Stimulated activated CD4-positive, alpha-beta T cell treated with anti-CD3 and anti-CD28 coated beads, Interleukin-4, amount 100 ng/mL, for 48 hours (primary cell): ENCODE results near the gene ABCC6.
"Not testable (repeated sequence)": the region's sequence is repeated elsewhere in the genome, so short reads cannot be mapped to it uniquely, and the experiment has no call there.

ENCODE experiments used
- DNase-seq, 2 donors: peaks; one replicate each; pipeline ENCODE4 v3.0.0-alpha.2; 2020; ENCODE audit warnings: low read depth in 2 of 2

ABCC6 gene

GRCh38 chr16:16190546-16190945 is 32.7 kb downstream of the ABCC6 start:
- no peak for DNase-seq

DNA sequence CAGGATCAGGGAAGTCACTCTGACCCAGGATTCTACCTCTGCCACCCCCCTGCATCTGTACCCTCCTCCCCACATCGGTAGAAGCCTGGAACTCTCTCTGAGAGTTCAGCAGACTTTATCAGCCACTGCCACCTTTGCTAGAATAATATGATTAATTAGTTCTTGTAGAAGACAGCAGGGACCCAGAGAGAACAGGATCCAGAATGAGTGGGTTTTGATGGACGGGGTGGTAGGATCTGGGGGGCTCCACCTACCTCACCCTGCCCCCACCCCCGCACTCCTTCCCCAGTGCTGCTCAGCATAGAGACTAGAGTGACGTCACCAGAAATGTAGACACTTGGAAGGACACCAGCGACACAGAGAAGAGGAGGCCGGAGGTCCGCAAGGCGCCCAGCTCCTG is 33.5 kb downstream of the ABCC6 start:
- no peak for DNase-seq

DNA sequence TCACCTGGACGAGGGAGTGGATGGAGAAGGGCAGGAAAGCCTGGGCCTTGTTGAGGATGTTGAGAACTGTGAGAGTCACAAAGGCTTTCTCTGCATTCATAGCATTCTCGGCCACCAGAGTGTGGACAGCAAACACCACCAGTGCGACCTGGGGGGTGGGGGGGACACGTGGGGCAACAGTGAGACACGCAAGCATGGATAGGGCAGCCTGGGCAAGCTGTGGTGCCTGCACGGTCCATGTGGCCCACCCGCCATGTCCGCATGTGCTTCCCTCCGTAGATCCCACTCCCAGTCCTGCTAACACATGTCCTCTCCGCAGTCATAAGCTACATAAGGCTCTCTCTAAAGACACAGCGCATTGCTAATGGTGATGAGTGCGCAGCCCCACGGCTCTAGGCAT is 34.5 kb downstream of the ABCC6 start:
- DNase-seq, result no peak

DNA sequence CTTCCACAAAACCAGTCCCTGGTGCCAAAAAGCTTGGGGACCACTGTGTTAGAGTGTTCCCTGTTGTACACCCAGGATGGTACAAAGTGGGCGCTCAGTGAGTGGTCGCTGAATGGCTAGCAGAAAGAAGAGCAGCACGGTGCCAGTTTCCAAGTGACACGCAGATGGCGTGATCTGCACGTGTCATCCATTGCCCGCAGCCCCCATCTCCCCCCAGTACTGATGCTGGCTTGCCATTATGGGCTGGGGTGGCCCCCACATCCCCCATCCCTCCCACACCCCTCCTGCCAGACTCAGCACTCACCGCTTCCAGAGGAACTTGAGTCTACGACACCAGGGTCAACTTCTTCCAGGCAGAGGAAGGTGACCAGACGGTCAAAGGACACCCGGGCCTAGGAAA is 36.5 kb downstream of the ABCC6 start:
- DNase-seq, result no peak

DNA sequence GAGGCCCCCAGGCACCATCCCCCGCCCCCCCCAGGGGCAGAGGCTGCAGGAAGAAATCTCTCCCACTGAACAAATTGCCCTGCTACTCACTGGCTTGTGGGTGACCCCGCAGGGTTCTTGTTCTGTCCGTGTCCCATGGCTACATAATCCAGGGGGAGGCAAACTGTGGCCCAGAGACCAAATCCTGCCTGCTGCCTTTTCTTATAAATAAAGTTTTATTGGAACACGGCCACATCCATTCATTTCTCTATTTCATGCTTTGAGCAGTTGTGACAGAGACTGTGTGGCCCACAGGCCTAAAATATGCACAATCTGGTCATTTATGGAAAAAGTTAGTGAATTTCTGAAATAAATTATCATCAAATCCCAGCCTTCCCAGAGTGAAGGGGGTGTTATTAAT is 38.2 kb downstream of the ABCC6 start:
- no peak for DNase-seq

DNA sequence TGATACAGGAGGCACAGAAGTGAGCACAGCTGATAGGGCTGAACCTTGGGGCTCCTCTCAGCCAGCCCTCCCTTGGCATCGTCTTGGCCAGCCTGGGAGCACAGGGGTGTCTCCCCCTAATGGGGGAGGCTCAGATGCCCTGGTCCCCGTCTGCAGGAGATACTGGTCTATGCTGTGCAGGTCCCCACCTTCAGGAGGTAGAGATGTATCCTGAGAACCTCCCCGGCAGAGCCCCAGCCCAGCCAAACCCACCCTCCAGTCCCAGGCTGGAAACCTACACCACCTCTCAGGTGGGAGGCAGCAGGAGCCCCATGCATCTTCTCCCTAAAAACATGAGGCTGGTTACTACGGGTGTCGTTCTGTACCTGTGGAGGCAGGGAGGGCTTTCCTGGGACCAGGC is 38.7 kb downstream of the ABCC6 start:
- no peak for DNase-seq

GRCh38 chr16:16183562-16183961 is 39.7 kb downstream of the ABCC6 start:
- DNase-seq, result no peak

GRCh38 chr16:16182918-16183317 is 40.4 kb downstream of the ABCC6 start:
- no peak for DNase-seq

DNA sequence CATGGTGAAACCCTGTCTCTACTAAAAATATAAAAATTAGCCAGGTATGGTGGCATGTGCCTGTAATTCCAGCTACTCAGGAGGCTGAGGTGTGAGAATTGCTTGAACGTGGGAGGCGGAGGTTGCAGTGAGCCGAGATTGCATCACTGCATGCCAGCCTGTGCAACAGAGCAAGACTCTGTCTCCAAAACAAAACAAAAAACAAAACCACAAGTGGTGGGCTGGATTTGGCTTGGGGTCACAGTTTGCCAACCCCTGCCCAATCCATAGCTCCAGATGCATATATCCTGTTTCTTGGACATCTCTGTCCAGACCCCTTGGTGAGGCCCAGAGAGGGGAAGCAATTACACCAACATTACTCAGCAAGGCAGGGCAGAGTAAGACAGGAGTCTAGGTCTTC is 41.5 kb downstream of the ABCC6 start:
- DNase-seq, result not testable (repeated sequence)

DNA sequence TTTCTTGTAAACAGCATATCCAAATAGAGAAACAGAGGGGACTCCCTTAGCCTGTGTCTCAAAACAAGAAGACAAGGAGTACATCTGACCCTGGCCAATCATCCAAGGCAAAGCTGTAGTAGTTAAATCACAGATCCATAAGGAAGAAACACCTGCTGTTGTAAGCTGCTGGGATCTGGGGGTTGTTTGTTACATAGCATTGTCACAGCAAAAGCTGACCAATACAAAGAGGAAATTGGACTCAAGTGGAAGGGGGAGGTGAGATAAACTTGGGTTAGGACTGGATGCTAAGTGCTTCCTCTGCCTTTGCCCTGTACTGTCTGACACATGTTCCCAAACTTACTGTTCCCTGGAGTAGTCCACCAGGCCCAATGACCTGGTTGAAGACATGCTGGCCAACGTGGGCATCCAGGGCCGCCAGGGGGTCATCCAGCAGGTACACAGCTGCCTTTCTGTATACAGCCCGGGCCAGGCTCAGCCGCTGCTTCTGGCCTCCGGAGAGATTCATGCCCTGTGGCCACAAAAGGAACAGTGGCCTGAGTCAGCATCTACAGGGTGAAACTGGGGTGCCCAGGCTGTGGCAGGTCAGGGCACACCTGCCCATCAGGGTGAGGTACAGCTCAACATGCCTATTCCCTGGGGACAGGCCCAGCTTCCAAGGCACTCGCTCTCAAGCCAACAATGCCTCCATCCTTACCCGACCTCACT is 44.7 kb downstream of the ABCC6 start:
- no peak for DNase-seq

- DNase-seq, result no peak
Measured at GRCh38 chr16:16176328-16176727, 47.0 kb downstream of the ABCC6 start.

GRCh38 chr16:16175296-16175695 is 48.0 kb downstream of the ABCC6 start:
- no peak for DNase-seq

GRCh38 chr16:16172991-16173390 is 50.3 kb downstream of the ABCC6 start:
- DNase-seq, result no peak

- DNase-seq, result no peak
Measured at GRCh38 chr16:16171332-16171919, 51.9 kb downstream of the ABCC6 start.

DNA sequence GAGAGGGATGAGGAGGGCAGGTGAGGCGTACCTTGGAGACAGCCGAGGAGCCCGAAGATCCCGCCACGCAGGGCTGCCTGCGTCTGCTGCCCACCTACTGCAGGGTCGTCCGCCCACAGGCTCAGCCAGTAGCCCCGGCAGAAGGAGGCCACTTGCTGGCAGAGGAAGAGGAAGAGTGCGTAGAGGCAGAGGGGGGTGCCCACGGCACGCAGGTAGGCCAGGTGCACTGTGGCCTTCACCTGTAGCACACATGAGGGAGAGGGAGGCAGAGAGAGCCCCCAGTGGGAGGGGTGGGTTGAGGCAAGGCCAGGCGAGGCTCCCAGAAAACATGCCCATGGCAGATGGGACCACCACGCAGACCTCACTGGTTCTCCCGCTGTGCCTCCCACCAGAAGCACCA is 53.7 kb downstream of the ABCC6 start:
- no peak for DNase-seq

DNA sequence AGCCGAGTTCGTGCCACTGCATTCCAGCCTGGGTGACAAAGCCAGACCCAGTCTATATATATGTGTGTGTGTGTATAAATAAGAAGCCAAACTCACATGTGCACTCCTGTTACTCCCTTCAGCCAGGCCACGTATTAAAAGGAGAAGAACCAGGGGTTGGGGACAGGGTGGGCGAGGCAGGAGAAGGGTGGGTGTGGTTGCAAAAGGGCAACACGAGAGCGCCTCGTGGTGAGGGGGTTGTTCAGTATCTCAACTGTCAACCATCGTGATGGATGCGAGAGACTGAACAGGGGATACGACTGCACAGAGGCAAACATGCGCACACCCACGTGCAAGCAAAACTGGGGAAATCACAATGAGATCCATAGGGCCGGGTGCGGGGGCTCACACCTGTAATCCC is 54.9 kb downstream of the ABCC6 start:
- DNase-seq, result no peak

DNA sequence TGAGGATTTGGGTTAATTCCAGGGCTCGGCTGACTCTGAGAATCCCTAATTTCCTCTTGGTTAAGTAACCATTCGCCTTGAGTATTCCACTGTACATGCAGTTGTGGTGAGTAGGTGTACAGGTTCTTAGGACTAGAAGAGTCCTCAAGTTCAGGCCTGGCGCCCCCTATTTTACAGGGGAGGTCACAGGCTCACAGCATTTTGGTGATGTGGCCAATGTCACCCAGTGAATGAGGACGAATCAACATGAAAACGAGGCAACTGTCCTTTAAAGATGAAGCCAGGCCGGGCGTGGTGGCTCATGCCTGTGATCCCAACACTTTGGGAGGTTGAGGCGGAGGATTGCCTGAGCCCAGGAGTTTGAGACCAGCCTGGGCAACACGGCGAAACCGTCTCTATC is 55.4 kb downstream of the ABCC6 start:
- DNase-seq, result no peak

GRCh38 chr16:16166949-16167348 is 56.3 kb downstream of the ABCC6 start:
- DNase-seq, result no peak

DNA sequence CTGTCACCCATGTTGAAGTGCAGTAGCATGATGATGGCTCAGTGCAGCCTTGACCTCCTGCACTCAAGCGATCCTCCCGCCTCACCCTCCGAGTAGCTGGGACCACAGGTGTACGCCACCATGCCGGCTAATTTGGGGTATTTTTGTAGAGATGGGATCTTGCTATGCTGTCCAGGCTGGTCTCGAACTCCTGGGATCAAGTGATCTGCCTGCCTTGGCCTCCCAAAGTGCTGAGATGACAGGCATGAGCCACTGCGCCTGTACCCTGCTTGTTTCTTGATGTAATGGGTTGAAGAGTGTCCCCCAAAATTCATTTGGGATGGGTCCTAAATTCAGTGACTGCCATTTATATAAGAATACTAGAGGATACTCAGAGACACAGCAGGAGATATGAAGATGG is 57.2 kb downstream of the ABCC6 start:
- DNase-seq, result no peak

DNA sequence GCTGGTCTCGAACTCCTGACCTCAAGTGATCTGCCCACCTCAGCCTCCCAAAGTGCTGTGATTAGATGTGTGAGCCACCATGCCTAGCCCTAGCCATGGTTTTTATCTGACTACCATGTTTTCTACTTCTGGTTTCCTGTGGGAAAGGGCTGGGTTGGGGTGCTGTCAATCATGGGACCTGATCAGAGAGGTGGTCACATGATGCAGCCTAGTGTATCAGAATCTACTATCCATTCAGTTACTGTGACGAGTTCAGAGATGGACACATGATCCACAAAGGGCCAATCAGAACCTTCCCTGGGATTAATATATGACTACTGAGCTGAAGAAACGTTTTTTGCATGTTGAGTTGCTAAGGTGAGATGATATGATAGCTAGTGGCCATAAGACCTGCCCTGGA is 59.1 kb downstream of the ABCC6 start:
- DNase-seq, result no peak

DNA sequence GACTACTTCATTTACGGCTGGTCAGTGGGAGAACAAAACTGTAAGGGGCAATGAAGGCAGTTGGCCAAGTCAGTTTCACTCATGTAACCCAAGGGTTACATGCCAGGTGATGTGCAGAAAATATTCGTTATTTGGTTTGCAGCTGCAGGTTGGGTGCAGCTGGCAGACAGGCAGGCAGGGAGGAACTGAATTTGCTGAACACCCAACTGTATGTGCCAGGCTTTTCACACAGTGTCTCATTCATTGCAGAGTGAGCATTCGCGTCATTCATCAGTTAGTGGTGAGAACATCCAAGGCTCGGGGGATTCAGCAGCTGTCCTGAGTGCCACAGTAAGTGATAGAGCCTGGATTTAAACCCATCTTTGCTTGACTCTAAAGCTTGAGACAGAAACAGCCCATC is 59.7 kb downstream of the ABCC6 start:
- DNase-seq, result no peak

DNA sequence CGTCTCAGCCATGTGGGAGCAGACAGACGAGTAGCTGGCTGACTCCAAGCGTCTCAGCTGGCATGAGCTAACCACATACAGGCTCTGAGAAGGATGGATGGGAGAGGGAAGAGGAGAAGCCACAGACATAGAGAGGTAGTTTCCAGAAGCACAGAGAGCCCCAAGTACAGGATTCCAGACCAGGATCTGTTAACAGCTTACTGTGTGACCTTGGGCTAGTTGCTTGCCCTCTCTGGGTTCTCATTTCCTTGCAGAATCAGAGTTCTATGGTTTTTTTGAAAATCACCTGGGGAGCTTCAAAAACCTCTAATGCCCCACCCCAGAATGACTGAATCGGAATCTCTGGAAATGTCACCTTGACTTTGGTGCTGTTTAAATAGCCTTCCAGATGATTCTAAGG is 60.2 kb downstream of the ABCC6 start:
- no peak for DNase-seq

DNA sequence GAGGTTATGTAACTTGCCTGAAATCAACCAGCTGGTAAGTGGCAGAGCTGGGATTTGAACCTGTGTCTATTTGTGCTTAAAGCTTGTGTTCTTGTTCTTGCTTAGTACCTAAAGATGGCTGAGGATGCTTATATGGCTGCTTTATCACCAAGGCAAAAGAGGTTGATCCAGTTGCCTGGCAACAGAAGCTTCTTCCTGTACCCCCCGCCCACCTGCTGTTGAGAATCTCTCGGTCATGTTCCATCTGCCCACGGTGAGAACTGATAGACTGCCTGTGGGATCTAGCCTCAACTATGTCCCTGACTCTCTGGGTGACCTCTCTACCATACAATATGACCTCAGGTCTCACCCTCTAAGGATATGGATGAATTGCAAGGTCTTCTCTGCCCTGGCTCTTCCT is 60.7 kb downstream of the ABCC6 start:
- DNase-seq, result peak in 1 of 2 donors; percentile 16

DNA sequence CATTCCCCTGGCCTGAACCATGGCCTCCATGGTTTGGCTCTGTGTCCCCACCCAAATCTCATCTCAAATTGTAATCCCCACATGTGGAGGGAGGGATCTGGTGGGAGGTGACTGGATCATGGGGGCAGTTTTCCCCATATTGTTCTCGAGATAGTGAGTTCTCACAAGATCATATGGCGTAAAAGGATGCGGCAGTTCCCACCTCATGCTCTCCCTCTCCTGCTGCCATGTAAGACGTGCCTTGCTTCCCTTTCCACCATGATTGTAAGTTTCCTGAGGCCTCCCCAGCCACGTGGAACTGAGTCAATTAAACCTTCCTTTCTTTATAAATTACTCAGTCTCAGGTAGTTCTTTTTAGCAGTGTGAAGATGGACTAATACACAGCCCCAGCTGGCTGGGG is 61.5 kb downstream of the ABCC6 start:
- DNase-seq, result not testable (repeated sequence)
